Umbilical cord (tissue), 2 donors: ENCODE results near the gene PHC2. TPM values are rescaled to one million over a fixed set of nuclear protein-coding genes. Genes with fewer than 3 reads are reported as not detected.

Experiments used
- DNase-seq: peaks from one replicate; pipeline ENCODE4 v3.0.0-alpha.2; 2015; ENCODE audit warnings: low spot score
- total RNA-seq: library from RNA; depleted of rRNA; stranded (reverse); fragments of >200 nt; gene quantifications from one replicate; pipeline ENCODE4 v1.2.3, GENCODE V29; 2014; ENCODE audit warnings: low replicate concordance; ENCODE audit not compliant: insufficient read depth

PHC2 gene
- total RNA-seq, 1 donor from 2014 or later: 56.6 TPM

- DNase-seq: no peak
Observed at GRCh38 chr1:33391343-33392078, 39.4 kb downstream of the PHC2 start.

DNA sequence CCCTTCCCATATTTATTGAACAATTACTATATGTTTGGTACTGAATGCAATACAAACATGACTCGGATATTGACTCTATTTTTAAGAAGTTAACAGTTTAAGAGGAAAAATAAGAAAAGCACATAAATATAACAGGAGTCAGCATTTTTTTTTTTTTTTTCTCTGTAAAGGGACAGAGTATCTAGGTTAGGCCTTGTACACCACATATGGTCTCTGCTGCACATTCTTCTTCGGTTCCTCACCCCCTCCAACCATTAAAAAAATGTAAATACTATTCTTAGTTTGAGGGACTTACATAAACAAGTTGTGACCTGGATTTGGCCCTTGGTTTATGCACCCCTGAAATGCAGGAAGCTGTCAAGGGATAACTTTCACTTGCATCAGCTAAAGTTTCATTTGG lies 40.4 kb downstream of the PHC2 start:
- DNase-seq: no peak

DNA sequence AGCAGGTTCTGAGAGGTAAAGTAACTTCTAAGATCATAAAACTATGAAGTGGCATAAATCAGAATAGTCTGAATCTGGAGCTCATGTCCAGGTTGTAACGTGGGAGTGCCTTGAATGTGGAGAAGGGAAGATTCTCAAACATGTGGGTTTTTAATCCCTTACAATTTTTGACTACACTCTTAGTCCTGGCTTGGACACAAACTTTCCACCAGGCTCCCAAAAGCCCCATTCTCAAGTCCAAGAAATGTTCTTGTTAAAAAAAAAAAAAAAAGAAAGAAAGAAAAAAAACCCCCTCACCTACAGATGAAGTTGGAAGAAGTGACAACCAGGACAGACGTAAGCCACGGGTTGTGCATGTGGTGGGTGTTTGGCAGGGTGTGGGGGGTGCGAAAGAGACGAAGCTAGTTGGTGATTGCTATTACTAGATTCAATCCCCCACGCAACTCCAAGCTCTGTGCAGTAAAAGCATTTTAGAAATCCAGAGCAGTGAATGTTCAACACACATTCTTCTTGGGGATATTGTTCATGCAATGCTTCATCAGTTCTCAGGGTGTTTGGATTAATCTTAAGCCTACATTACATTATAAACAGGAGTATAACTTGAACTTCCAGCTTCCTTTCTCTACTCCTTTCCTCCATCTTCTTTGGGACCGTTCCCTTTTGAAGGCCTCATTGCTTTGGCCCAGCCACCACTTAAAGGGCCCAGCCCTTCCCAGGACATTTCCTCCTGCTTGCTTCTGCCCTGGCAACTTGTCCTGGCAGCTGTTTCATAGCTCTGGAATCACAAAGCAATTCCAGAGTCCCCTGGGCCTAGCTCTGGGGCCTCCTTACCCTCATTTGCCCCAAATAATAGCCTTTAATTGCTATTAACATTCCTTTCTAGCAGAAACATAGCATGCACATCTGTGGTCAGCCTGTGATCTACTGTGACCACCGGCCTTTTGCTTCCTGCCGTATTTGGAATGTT lies 41.8 kb downstream of the PHC2 start:
- DNase-seq: peak; percentile 41

GRCh38 chr1:33387625-33388024 lies 43.3 kb downstream of the PHC2 start:
- DNase-seq: no peak

GRCh38 chr1:33385251-33385650 lies 45.6 kb downstream of the PHC2 start:
- DNase-seq: no peak

GRCh38 chr1:33384040-33384812 lies 46.7 kb downstream of the PHC2 start:
- DNase-seq: peak; percentile 61

DNA sequence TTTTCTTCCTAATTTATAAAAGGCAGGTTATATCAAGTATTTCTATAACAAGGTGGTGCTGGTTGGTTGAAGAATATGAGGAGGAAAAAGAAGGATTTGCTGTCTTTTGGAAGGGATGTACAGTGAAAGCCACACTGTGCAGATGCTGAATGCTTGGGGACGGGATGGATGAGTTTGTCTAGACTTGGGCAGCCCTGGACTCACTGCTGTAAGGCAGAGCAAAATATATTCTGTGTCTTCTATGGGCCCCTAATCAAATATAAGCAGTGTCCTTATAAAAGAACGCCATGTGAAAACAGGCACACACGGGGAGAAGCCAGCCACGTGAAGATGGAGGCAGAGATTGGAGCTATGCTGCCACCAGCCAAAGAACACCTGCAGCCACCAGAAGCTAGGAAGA lies 47.4 kb downstream of the PHC2 start:
- no peak for DNase-seq

- no peak for DNase-seq
Observed at GRCh38 chr1:33382661-33383415, 48.1 kb downstream of the PHC2 start.

DNA sequence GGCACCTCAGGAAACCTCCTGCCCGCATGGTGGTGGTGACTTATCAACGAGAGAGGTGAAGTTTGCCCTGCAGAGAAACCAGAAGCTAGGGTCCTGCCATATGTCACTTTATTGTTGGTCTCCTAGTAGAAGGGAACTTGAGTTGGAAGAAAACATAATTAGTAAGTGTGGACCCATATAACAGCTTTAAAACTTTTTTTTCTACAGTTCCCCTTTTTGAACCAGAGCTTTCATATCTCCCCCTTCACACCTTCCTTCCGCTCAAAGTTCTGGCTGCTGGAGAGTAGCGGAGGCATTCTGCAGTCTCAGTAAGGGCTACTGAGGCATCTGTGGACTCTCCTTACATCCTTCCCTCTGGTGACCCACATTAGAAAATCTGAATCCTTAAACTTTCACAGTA lies 48.9 kb downstream of the PHC2 start:
- DNase-seq: no peak

GRCh38 chr1:33380811-33381210 lies 50.1 kb downstream of the PHC2 start:
- DNase-seq: no peak

GRCh38 chr1:33379631-33380354 lies 51.1 kb downstream of the PHC2 start:
- no peak for DNase-seq

DNA sequence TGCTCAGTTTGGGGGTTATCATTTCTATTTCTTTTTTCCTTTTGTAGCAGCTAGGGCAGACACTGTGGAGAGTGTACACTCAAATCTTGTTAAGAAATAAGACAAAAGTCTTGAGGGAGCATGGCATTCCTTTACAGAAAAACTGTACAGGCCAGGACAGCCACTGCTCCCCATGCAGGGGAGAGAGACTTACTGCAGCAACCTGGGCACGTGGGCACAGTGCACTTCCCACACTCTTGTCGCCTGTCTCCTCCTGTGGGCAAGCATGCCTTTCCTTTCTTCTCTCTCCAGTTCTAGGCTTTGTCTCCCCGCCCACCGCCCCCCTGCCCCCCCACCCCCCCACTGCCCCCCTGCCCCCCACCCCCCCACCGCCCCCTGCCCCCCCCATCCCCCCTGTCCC lies 51.9 kb downstream of the PHC2 start:
- DNase-seq: no peak

DNA sequence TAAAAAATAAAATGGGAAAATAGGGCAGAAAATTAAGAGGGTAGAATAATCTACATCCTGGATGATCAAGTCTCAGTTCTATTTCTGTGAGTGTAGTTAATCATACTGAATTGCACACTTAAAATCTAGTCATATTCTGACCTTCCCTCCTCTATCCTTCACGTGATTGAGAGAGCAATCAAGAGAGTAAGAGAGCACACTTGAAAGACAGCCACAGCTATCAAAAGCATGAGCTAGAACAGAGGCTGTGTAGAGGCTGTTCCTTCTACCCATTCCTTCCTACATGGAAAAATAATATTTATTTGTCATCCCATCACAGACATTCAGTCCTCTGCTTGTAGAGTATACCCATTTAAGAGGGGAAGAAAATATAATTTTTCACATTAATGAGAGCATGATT lies 52.4 kb downstream of the PHC2 start:
- DNase-seq: no peak

- peak; percentile 35 for DNase-seq
Observed at GRCh38 chr1:33377756-33378155, 53.1 kb downstream of the PHC2 start.

DNA sequence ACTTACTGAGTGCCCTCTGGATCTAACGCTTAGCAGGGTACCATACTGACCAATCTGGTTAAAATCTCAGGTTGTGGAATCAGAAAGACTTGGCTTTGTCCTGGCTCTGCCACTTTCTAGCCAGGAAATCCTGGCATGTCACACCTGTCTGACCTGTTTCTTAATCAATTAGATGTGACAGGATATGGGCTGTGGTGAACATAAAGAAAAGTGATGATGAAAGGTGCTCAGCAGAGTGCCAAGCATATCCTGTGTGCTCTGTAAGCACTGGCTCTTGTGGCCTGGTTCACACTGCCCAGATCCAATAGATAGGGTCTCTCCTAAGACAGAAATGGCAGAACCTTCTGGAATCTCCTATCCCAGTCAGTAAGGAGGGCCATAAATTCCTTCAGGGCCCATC lies 53.9 kb downstream of the PHC2 start:
- DNase-seq: no peak

- DNase-seq: no peak
Observed at GRCh38 chr1:33375316-33375715, 55.6 kb downstream of the PHC2 start.

DNA sequence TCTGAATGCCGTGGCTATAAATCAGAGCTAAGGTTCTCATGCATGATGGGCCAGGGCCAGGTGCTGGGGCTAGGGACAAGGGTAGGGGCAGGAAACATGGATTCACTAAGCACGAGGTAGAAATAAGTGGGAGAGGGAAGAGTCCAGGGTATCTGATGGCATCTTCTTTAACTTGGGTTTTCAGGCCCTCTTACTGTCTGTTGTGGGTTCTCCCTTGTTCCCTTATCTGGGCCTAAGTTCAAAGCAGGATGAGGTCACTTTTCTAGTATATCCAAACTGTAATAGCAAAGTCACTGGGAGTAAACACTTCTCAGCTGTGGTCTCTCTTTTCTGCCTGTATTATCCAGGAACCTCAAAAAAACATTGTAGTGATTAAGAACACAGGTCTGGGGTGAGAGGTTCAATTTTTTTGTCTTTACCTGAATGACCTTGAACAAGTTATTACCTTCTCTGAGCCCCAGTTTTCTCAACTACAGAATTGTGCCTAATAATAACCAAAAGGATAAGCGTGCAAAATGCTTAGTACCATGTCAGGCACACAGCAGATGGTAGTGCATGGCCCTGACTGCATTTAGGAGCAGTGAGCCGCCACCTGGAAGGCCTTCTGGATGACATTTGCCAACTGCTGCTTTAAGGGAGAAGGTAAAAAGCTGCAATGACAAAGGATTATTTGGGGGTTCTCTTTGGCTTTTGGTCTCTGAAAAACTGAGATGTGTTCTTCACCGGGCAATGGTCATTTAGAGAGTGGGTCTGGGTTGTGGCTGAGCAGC lies 56.4 kb downstream of the PHC2 start:
- peak; percentile 64 for DNase-seq

- DNase-seq: no peak
Observed at GRCh38 chr1:33373606-33374005, 57.3 kb downstream of the PHC2 start.

DNA sequence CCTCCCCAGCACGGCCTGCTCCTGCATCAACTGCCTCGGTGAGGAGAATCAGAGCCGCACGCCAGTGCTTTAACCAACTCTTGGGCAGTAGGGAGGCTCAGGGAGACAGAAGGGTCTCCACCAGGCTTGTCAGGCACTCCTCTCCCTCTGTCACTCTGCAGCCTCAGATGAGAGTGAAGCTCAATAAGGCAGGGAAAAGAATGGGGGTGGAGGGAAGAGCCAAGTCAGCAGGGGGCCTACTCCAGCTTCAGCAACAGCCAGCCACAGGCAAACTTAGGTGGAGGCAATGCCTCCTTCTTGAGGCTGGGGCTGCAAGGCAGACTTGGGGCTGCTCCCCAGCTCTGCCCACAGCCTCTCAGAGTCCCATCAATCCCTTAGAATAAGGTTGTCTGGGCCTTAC lies 58.2 kb downstream of the PHC2 start:
- DNase-seq: no peak

- no peak for DNase-seq
Observed at GRCh38 chr1:33372162-33372561, 58.7 kb downstream of the PHC2 start.
